Smooth muscle cell (in vitro differentiated cells): ENCODE measurements around the gene TMCC1. TPM values are rescaled to one million over a fixed set of nuclear protein-coding genes. Genes with fewer than 3 reads are reported as not detected.

ENCODE experiments used
- DNase-seq: peaks from one replicate; lab custom pipeline; 2025; ENCODE audit not compliant: unreplicated experiment; lab: John Stamatoyannopoulos, UW
- H2AFZ ChIP-seq: fragments of 200-600 bp; sonication (generic); 2 replicates; pipeline ENCODE4 v1.6.0; 2016; ENCODE audit warnings: antibody characterized with exemption, low read depth, mild to moderate bottlenecking
- H3F3A ChIP-seq: fragments of 200-600 bp; sonication (generic); 2 replicates; pipeline ENCODE4 v1.6.0; 2017; ENCODE audit warnings: antibody characterized with exemption, low read depth
- H3K27ac ChIP-seq: fragments of 200-600 bp; sonication (generic); 2 replicates; pipeline ENCODE4 v1.5.1; 2016; ENCODE audit warnings: low read depth, mild to moderate bottlenecking
- H3K27me3 ChIP-seq: fragments of 200-600 bp; sonication (generic); 2 replicates; pipeline ENCODE4 v1.6.1; 2016; ENCODE audit warnings: low read depth, mild to moderate bottlenecking
- H3K36me3 ChIP-seq: fragments of 200-600 bp; sonication (generic); 2 replicates; pipeline ENCODE4 v1.5.1; 2016; ENCODE audit warnings: low read depth
- H3K4me1 ChIP-seq: fragments of 200-600 bp; sonication (generic); 2 replicates; pipeline ENCODE4 v1.5.1; 2016; ENCODE audit warnings: low read depth
- H3K4me2 ChIP-seq: fragments of 200-600 bp; sonication (generic); 2 replicates; pipeline ENCODE4 v1.6.0; 2016; ENCODE audit warnings: mild to moderate bottlenecking
- H3K4me3 ChIP-seq: fragments of 200-600 bp; sonication (generic); 2 replicates; pipeline ENCODE4 v1.5.1; 2016; ENCODE audit warnings: mild to moderate bottlenecking
- H3K79me2 ChIP-seq: fragments of 200-600 bp; sonication (generic); 2 replicates; pipeline ENCODE4 v1.6.0; 2016; ENCODE audit warnings: low read depth, mild to moderate bottlenecking
- H3K9ac ChIP-seq: fragments of 200-600 bp; sonication (generic); 2 replicates; pipeline ENCODE4 v1.6.0; 2016; ENCODE audit warnings: low read depth
- H3K9me3 ChIP-seq: fragments of 200-600 bp; sonication (generic); replicated peaks from 2 replicates; pipeline ENCODE4 v1.5.1; 2016; ENCODE audit warnings: low read depth
- H4K20me1 ChIP-seq: fragments of 200-600 bp; sonication (generic); 2 replicates; pipeline ENCODE4 v1.6.0; 2016; ENCODE audit warnings: low read depth
- WGBS: methylation state at CpG from one replicate; pipeline ENCODE4 v1.1.7; 2016; ENCODE audit warnings: low lambda C conversion rate; 5-methylcytosine and 5-hydroxymethylcytosine counted together
- polyA plus RNA-seq: library from polyadenylated mRNA; unstranded; fragments of >200 nt; fragmentation: Nextera tagmentation; extraction: Ambion mirVana; gene quantifications from 2 replicates; pipeline ENCODE4 v1.2.1, GENCODE V29; 2016
- total RNA-seq: library from RNA; depleted of rRNA; stranded (reverse); fragments of >200 nt; gene quantifications from 2 replicates; pipeline ENCODE4 v1.2.3, GENCODE V29; 2014
- TF ChIP-seq, protein P1 (sequence below): fragments of 200-600 bp; sonication (generic); IDR thresholded peaks from 2 replicates; pipeline ENCODE4 v1.5.1; 2017; ENCODE audit warnings: borderline replicate concordance, mild to moderate bottlenecking, antibody characterized with exemption; ENCODE audit not compliant: insufficient read depth, poor library complexity, severe bottlenecking

The TMCC1 gene
- total and polyA plus RNA-seq, 2 experiments from 2014 or later, result 5.3 to 17.8 TPM

DNA sequence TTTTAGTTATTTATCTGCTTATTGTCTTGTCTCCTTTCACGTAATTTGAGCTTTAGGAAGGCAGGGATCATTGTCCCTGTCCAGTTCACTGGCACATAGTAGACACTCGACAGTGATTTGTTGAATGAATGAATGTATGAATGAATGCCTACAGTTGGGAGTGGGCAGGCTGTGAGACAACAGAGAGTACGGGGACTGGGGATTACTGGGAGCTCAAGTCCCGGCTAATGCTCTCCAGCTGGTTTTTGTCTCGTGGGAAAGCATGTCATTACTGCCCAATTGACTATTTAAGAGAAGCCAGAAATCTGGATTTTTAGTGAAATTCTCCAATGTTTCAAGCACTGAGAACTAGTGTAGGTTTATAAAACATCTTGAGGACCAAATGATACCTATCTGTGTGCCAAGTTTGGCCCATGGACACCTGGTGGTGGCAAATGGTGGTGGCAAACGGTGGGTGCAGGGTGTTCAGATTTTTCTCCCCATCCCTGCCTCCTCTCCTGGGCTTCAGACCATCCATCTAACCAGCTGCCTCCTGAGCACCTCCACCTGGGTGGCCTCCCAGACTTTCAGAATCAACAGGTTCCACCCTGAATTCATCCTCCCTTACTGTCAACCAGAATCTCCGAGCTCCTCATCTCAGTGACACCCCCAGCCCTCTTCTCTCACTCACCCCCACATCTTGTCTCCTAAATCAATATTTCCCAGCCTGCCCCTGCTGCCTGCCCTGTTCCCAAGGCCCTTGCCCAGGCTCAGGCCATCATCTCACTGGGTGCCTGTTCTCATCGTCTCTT lies 44.8 kb upstream of the TMCC1 start:
- H3K27ac ChIP-seq, result no peak overlapping the region
- no peak overlapping the region for H2AFZ ChIP-seq
- WGBS, result 50% methylated on average over 8 of the region's 8 CpGs
- no peak for DNase-seq
- H3K27me3 ChIP-seq, result no peaks in the 10 kb centered on the region
- TF ChIP-seq, protein P1, sequence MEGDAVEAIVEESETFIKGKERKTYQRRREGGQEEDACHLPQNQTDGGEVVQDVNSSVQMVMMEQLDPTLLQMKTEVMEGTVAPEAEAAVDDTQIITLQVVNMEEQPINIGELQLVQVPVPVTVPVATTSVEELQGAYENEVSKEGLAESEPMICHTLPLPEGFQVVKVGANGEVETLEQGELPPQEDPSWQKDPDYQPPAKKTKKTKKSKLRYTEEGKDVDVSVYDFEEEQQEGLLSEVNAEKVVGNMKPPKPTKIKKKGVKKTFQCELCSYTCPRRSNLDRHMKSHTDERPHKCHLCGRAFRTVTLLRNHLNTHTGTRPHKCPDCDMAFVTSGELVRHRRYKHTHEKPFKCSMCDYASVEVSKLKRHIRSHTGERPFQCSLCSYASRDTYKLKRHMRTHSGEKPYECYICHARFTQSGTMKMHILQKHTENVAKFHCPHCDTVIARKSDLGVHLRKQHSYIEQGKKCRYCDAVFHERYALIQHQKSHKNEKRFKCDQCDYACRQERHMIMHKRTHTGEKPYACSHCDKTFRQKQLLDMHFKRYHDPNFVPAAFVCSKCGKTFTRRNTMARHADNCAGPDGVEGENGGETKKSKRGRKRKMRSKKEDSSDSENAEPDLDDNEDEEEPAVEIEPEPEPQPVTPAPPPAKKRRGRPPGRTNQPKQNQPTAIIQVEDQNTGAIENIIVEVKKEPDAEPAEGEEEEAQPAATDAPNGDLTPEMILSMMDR, result no peak
- no peak overlapping the region for H3K4me2 ChIP-seq
- peaks cover 5% of the 10 kb centered on the region for H3K4me1 ChIP-seq
- no peaks in the 10 kb centered on the region for H3F3A ChIP-seq
- no peaks in the 10 kb centered on the region for H3K36me3 ChIP-seq
- no peaks in the 10 kb centered on the region for H3K79me2 ChIP-seq
- no peaks in the 10 kb centered on the region for H4K20me1 ChIP-seq
- no peaks in the 10 kb centered on the region for H3K9me3 ChIP-seq
- H3K9ac ChIP-seq, result no peak overlapping the region
- no peak overlapping the region for H3K4me3 ChIP-seq

DNA sequence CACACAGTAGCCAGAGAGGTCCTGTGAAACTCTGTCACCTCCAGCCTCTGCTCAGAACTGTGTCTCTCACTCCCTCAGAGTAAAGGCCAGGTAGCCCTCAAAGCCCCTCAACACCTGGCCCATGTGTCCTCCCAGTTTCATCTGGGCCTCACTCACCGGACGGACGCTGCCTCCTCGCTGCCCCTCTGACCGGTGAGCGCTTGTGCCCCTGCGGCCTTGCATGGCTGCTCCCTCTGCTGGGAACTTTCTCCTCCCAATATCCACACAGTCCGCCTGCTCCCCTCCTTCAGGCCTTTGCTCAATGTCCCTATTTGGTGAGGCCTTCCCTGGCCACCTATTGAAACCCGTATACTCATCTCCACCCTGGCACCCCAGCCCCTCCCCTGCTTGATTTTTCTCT lies 44.2 kb upstream of the TMCC1 start:
- WGBS, result 87% methylated on average over 9 of the region's 9 CpGs
- H3F3A ChIP-seq, result no peaks in the 10 kb centered on the region

DNA sequence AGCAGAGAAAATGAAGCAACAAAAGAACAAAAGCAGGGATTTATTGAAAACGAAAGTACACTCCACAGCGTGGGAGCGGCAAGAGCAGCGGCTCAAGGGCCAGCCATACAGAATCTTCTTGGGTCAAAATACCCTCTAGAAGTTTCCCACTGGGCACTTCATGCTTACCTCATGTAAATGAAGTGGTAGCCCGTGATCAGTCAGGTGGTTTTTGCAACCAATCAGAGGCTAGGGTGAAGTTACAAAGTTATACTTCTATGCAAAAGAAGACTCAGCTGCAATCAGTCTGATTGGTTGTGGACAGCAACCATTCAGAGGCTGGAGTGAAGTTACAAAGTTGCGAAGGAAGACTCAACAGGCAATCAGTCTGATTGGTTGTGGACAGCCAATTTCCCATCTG lies 43.2 kb upstream of the TMCC1 start:
- no peak for DNase-seq

More for the DNA sequence above, 44.2 kb upstream of the TMCC1 start:
- Histone ChIP-seq H3K79me2 (no peaks in the 10 kb centered on the region), H2AFZ (no peak overlapping the region), H4K20me1 (no peaks in the 10 kb centered on the region), H3K27me3 (no peaks in the 10 kb centered on the region), H3K4me2 (no peak overlapping the region), H3K4me3 (no peak overlapping the region), H3K9ac (no peak overlapping the region), H3K9me3 (no peaks in the 10 kb centered on the region), H3K4me1 (peaks cover 5% of the 10 kb centered on the region), H3K36me3 (no peaks in the 10 kb centered on the region), H3K27ac (no peak overlapping the region)
- TF ChIP-seq, protein P1, result no peak
- no peak for DNase-seq

More for the DNA sequence above, 43.2 kb upstream of the TMCC1 start:
- no peak overlapping the region for H2AFZ ChIP-seq
- no peak overlapping the region for H3K9ac ChIP-seq
- no peaks in the 10 kb centered on the region for H3K36me3 ChIP-seq
- H3K4me2 ChIP-seq, result no peak overlapping the region
- H3F3A ChIP-seq, result no peaks in the 10 kb centered on the region
- H3K4me3 ChIP-seq, result no peak overlapping the region
- H3K79me2 ChIP-seq, result no peaks in the 10 kb centered on the region
- H3K9me3 ChIP-seq, result no peaks in the 10 kb centered on the region
- no peaks in the 10 kb centered on the region for H4K20me1 ChIP-seq
- 90% methylated on average over 6 of the region's 6 CpGs for WGBS
- H3K27me3 ChIP-seq, result no peaks in the 10 kb centered on the region
- peaks cover 5% of the 10 kb centered on the region for H3K4me1 ChIP-seq
- TF ChIP-seq, protein P1, result no peak
- no peak overlapping the region for H3K27ac ChIP-seq
